Adrenal gland (tissue), 12 donors: ENCODE data around the gene MBNL1. TPM values are rescaled to one million over a fixed set of nuclear protein-coding genes. Genes with fewer than 3 reads are reported as not detected.

Experiments
- DNase-seq, 7 donors: peaks; one replicate each; pipeline ENCODE4 v3.0.0-alpha.2; 2019 to 2020
- H3K27ac ChIP-seq, 5 donors: fragments of 200-600 bp; sonication (generic) in 4 of 5; 1 replicate in 3 of 5; 2 replicates in 2 of 5; pipeline versions ENCODE4 v1.5.1 to v1.8.0; 2016 to 2020; ENCODE audit warnings: mild to moderate bottlenecking in 1 of 5
- H3K27me3 ChIP-seq: fragments of 200-600 bp; 2 replicates; pipeline ENCODE4 v1.8.0; 2021
- H3K36me3 ChIP-seq, 2 donors: fragments of 200-600 bp; replicated peaks in 1 of 2; 1 replicate in 1 of 2; 2 replicates in 1 of 2; pipeline versions ENCODE4 v1.5.1 to v1.8.0; 2018 to 2022
- H3K4me1 ChIP-seq, 2 donors: fragments of 200-600 bp; replicated peaks in 1 of 2; 1 replicate in 1 of 2; 2 replicates in 1 of 2; pipeline versions ENCODE4 v1.5.1 to v1.8.0; 2018 to 2021
- H3K4me3 ChIP-seq, 4 donors: fragments of 200-600 bp; sonication (generic) in 3 of 4; one replicate each; pipeline ENCODE4 v1.5.1; 2016 to 2018
- H3K9me3 ChIP-seq, 3 donors: fragments of 200-600 bp; sonication (generic) in 1 of 3; replicated peaks in 1 of 3; 1 replicate in 2 of 3; 2 replicates in 1 of 3; pipeline versions ENCODE4 v1.5.1 to v1.8.0; 2016 to 2021
- CTCF ChIP-seq, 6 experiments: fragments of 450-650 bp in 4 of 6; fragments of 200-600 bp in 2 of 6; sonication (generic) in 1 of 6; IDR thresholded peaks; 1 replicate in 5 of 6; 2 replicates in 1 of 6; pipeline versions ENCODE4 v1.5.1 to v1.8.0; 2016 to 2021; ENCODE audit warnings: antibody characterized with exemption in 6 of 6, mild to moderate bottlenecking in 2 of 6, moderate library complexity in 1 of 6
- POLR2A ChIP-seq, 2 donors: fragments of 450-650 bp; IDR thresholded peaks; one replicate each; pipeline ENCODE4 v1.6.1; 2017; ENCODE audit warnings: antibody characterized with exemption in 2 of 2, mild to moderate bottlenecking in 2 of 2, moderate library complexity in 1 of 2
- WGBS, 4 donors: extraction: QIAGEN DNeasy Blood & Tissue Kit in 2 of 4; methylation state at CpG; one replicate each; pipeline versions ENCODE4 v1.1.5 to v1.1.7; 2013 to 2017; 5-methylcytosine and 5-hydroxymethylcytosine counted together
- intact Hi-C, 2 donors: fragments of 100-400 bp; cut with DNase I; formaldehyde crosslinking; loops; one replicate each; pipeline versions ENCODE4 v1.14.1 to v1.15.0; 2022 to 2023
- polyA plus RNA-seq, 3 donors: library from polyadenylated mRNA; stranded (reverse); fragments of 200-250 nt in 2 of 3; fragments of 350-450 nt in 1 of 3; fragmentation: Illumina TruSeq in 1 of 3; extraction: RNeasy Lipid Tissue Mini Kit (QIAGEN cat#74804) in 1 of 3; gene quantifications; one replicate each; pipeline ENCODE4 v1.2.3, GENCODE V29; 2013 to 2014
- total RNA-seq, 9 donors: library from RNA; depleted of rRNA in 4 of 9; stranded (reverse); fragments of >200 nt in 4 of 9; fragments of 120-200 nt in 1 of 9; fragmentation: NEBNext Ultra II Directional in 1 of 9; extraction: Animal tissue kit (Norgen Biotek cat#: 25700) in 1 of 9; gene quantifications; one replicate each; pipeline versions ENCODE4 v1.1.0 to v1.2.4, GENCODE V29; 2013 to 2023
- donor health status: healthy with polysubstance abuse.
- donor health status: Bipolar disorder and iron deficiency.
- donor health status: DM: yes; HTN: yes; CAD: no.
- donor health status: DM: no; HTN: no; CAD: no.
- donor health status: DM: no; HTN: no; CAD: no.
- donor health status: DM: yes; HTN: yes; CAD: no.

MBNL1 gene
- total and polyA plus RNA-seq, 12 donors, result 30.6 to 252 (median 122) TPM

GRCh38 chr3:152373379-152373778 is 104.7 kb downstream of the MBNL1 start:
- Histone ChIP-seq H3K36me3 (no peaks in the 10 kb centered on the region), H3K4me3 (no peak overlapping the region), H3K4me1 (peaks cover 0 to 31% of the 10 kb centered on the region in 2 donors), H3K27ac (no peak overlapping the region), H3K27me3 (no peaks in the 10 kb centered on the region), H3K9me3 (no peaks in the 10 kb centered on the region)
- TF ChIP-seq POLR2A (IDR thresholded peaks at IDR 0.05) (no peak), CTCF (IDR thresholded peaks at IDR 0.05) (no peak)
- intact Hi-C loops, result no loop called here
- no peak for DNase-seq
- 92 to 95% (median 94%) methylated on average over 4 of the region's 4 CpGs for WGBS, 4 donors

GRCh38 chr3:152374262-152374990 is 105.7 kb downstream of the MBNL1 start:
- no peak overlapping the region for H3K4me3 ChIP-seq
- no peaks in the 10 kb centered on the region for H3K36me3 ChIP-seq
- H3K27ac ChIP-seq, result peak overlapping the region in 1 of 5 donors; percentile 27
- no peak for TF ChIP-seq CTCF (IDR thresholded peaks at IDR 0.05)
- TF ChIP-seq POLR2A (IDR thresholded peaks at IDR 0.05), result no peak
- intact Hi-C loops, result no loop called here
- WGBS, 4 donors, result 56 to 68% (median 60%) methylated on average over 3 of the region's 3 CpGs
- DNase-seq, result no peak
- H3K27me3 ChIP-seq, result no peaks in the 10 kb centered on the region
- H3K4me1 ChIP-seq, result peaks cover 0 to 35% of the 10 kb centered on the region in 2 donors
- H3K9me3 ChIP-seq, result no peaks in the 10 kb centered on the region

- Histone ChIP-seq H3K4me1 (peaks cover 0 to 46% of the 10 kb centered on the region in 2 donors), H3K9me3 (no peaks in the 10 kb centered on the region), H3K36me3 (no peaks in the 10 kb centered on the region), H3K27ac (peak overlapping the region in 1 of 5 donors; percentile 2), H3K4me3 (no peak overlapping the region), H3K27me3 (no peaks in the 10 kb centered on the region)
- 82 to 85% (median 83%) methylated on average over 3 of the region's 3 CpGs for WGBS, 4 donors
- intact Hi-C loops, result no loop called here
- DNase-seq, result no peak
- TF ChIP-seq CTCF (IDR thresholded peaks at IDR 0.05) (no peak), POLR2A (IDR thresholded peaks at IDR 0.05) (no peak)
Observed at GRCh38 chr3:152375546-152375945, 106.8 kb downstream of the MBNL1 start.

GRCh38 chr3:152376351-152377183 is 107.8 kb downstream of the MBNL1 start:
- Histone ChIP-seq H3K27ac (peak overlapping the region in 1 of 5 donors; percentile 6), H3K36me3 (no peaks in the 10 kb centered on the region), H3K9me3 (no peaks in the 10 kb centered on the region), H3K4me1 (peaks cover 2 to 55% of the 10 kb centered on the region in 2 donors), H3K27me3 (no peaks in the 10 kb centered on the region), H3K4me3 (no peak overlapping the region)
- TF ChIP-seq POLR2A (IDR thresholded peaks at IDR 0.05) (no peak), CTCF (IDR thresholded peaks at IDR 0.05) (no peak)
- DNase-seq, result peak in 1 of 7 donors; percentile 31
- WGBS, 4 donors, result 70 to 76% (median 71%) methylated on average over 9 of the region's 9 CpGs
- intact Hi-C loops, result no loop called here
